Neural crest cell (in vitro differentiated cells): Measurements from ENCODE around the gene GCK. TPM values are rescaled to one million over a fixed set of nuclear protein-coding genes. Genes with fewer than 3 reads are reported as not detected.

ENCODE experiments used
- DNase-seq: peaks from one replicate; pipeline ENCODE4 v3.0.0; 2021; ENCODE audit warnings: low read depth, mixed read lengths, low spot score
- H3K27ac Mint-ChIP-seq: one replicate; pipeline ENCODE4 v1.8.0; 2021; ENCODE audit warnings: mild to moderate bottlenecking, mixed read lengths; ENCODE audit not compliant: unreplicated experiment
- H3K27me3 Mint-ChIP-seq: 2 replicates; pipeline ENCODE4 v1.8.0; 2021; ENCODE audit warnings: low read depth, mild to moderate bottlenecking, mixed read lengths
- H3K36me3 Mint-ChIP-seq: 2 replicates; pipeline ENCODE4 v1.8.0; 2021; ENCODE audit warnings: low read depth, mild to moderate bottlenecking, mixed read lengths
- H3K4me1 Mint-ChIP-seq: 2 replicates; pipeline ENCODE4 v1.8.0; 2021; ENCODE audit warnings: mixed read lengths
- H3K4me3 Mint-ChIP-seq: one replicate; pipeline ENCODE4 v1.8.0; 2021; ENCODE audit warnings: mild to moderate bottlenecking, mixed read lengths
- H3K9me3 Mint-ChIP-seq: 2 replicates; pipeline ENCODE4 v1.8.0; 2021; ENCODE audit warnings: mixed read lengths
- total RNA-seq: library from RNA; stranded (reverse); gene quantifications from 2 replicates; pipeline ENCODE4 v1.2.1, GENCODE V29; 2021
- TF ChIP-seq, protein P1 (sequence below): fragments of 200-600 bp; sonication (generic); conservative IDR thresholded peaks from 2 replicates; pipeline ENCODE4 v1.5.0; 2021; ENCODE audit warnings: antibody characterized with exemption, mild to moderate bottlenecking

Gene GCK
- total RNA-seq, 1 donor from 2014 or later: 0.42 TPM

DNA sequence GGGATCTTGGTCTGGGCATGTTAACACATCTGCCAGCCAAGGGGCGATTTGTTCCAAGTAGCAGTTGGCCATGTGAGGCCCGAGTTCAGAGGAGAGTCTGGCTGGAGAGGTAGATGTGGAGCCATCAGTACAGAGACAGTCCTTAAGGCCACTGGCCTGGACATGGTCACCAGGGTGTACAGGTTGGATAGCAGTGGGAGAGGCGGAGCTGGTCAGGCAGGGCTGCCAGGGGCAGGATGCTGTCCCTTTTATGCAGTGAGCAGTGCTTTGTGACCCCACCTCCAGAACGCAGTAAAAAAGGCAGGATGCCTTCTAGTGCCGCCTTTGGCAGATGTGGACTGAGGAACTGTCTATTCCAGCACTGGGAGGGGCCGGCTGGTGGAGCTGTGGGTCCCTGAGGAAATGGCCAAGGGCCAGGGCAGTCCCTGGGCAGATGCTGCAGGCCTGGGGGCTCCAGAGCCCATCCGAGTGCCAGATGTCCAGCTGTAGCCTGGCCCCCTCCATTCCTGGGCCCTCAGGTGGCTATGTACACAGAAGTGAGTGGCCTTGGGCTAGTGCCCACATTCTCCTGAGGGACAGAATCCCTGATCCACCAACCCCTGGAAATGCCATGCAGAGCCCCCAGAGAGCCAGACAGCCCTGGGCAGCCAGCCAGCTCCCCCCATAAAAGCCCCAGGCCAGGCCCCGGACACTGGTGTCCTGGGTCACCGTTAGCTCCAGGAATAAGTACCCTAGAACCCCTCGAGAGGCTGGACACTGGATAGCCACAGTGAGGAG, 31.0 kb downstream of the GCK start:
- no peak for DNase-seq
- no peaks in the 10 kb centered on the region for H3K27me3 Mint-ChIP-seq
- no peaks in the 10 kb centered on the region for H3K36me3 Mint-ChIP-seq
- peaks cover 3% of the 10 kb centered on the region for H3K9me3 Mint-ChIP-seq
- no peak overlapping the region for H3K27ac Mint-ChIP-seq
- H3K4me1 Mint-ChIP-seq: no peaks in the 10 kb centered on the region
- no peak overlapping the region for H3K4me3 Mint-ChIP-seq
- TF ChIP-seq, protein P1, sequence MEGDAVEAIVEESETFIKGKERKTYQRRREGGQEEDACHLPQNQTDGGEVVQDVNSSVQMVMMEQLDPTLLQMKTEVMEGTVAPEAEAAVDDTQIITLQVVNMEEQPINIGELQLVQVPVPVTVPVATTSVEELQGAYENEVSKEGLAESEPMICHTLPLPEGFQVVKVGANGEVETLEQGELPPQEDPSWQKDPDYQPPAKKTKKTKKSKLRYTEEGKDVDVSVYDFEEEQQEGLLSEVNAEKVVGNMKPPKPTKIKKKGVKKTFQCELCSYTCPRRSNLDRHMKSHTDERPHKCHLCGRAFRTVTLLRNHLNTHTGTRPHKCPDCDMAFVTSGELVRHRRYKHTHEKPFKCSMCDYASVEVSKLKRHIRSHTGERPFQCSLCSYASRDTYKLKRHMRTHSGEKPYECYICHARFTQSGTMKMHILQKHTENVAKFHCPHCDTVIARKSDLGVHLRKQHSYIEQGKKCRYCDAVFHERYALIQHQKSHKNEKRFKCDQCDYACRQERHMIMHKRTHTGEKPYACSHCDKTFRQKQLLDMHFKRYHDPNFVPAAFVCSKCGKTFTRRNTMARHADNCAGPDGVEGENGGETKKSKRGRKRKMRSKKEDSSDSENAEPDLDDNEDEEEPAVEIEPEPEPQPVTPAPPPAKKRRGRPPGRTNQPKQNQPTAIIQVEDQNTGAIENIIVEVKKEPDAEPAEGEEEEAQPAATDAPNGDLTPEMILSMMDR: no peak

DNA sequence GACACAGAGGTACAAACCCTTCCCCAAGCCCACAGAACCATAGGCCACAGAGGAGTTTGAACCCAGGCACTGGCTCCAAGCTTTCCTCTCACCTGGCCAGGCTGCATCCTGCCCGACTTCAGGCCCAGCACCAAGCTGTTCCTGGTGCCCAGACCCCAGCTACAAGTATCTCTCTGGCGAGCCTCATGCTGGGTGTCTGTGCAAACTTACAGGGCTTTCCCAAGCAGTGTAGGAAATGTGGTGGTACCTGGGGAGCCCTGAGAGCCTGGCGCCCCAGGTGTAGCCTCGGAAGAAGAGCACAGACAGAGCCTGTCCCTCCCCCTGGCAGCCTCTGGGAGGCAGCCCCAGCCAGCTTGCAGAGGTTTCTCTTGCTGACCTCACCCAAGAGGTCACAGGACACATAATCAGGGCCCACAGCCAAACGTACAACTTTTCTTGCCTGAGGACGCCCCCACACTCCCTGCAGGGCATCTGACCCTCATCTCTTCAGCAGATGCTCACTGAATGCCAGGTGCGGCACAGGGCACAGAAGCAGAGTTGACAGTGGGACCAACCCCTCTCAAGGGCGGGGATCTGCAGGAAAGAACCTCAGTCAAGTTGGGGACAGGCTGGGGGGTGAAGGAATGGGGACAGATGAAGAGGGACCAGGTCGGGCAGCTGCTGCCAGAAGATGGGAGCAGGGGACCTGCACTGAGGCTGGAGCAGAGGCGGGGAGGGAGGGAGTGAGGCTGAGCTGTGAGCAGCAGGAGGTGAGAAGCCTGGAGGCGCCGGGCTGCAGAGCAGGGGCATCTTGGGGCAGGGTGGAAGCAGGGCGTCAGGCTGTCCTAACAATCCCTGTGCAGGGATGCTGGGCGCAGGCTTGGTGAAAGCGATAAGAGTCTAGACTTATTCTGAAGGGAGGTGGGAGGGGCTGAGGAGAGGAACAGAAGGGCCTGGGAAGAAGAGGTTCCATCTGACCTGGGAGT, 31.8 kb downstream of the GCK start:
- no peaks in the 10 kb centered on the region for H3K4me1 Mint-ChIP-seq
- no peaks in the 10 kb centered on the region for H3K9me3 Mint-ChIP-seq
- no peaks in the 10 kb centered on the region for H3K27me3 Mint-ChIP-seq
- H3K36me3 Mint-ChIP-seq: no peaks in the 10 kb centered on the region
- no peak overlapping the region for H3K27ac Mint-ChIP-seq
- TF ChIP-seq, protein P1: no peak
- DNase-seq: no peak
- no peak overlapping the region for H3K4me3 Mint-ChIP-seq

DNA sequence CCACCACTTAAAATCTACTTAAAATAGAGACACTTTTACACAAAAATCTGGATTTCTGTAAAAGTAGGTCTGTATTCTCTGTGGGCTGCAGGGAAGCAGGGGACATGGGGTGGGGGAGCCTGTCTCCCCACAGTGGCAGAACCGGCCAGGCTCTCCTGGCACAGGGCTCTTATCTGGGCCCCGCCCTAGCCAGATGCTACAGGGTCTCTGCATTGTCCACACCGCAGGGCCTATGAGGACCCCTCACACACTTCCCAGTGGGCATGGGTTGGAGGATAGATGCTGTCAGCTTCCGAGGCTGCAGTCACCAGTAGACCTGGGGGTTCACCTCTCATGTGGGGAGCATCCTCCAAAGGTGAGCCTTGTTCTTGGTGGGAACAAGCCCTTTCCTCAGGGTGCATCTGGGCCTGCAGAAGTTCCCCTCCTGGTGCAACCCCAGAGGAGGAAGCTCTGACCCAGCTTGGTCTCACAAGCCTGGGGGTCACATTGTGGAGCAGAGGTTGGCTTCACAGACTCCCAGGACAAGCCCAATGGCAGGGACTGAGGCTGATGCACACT, 32.7 kb downstream of the GCK start:
- Mint-ChIP-seq H3K4me1 (no peaks in the 10 kb centered on the region), H3K9me3 (no peaks in the 10 kb centered on the region), H3K36me3 (no peaks in the 10 kb centered on the region), H3K4me3 (no peak overlapping the region), H3K27ac (no peak overlapping the region), H3K27me3 (no peaks in the 10 kb centered on the region)
- no peak for DNase-seq
- TF ChIP-seq, protein P1: no peak

DNA sequence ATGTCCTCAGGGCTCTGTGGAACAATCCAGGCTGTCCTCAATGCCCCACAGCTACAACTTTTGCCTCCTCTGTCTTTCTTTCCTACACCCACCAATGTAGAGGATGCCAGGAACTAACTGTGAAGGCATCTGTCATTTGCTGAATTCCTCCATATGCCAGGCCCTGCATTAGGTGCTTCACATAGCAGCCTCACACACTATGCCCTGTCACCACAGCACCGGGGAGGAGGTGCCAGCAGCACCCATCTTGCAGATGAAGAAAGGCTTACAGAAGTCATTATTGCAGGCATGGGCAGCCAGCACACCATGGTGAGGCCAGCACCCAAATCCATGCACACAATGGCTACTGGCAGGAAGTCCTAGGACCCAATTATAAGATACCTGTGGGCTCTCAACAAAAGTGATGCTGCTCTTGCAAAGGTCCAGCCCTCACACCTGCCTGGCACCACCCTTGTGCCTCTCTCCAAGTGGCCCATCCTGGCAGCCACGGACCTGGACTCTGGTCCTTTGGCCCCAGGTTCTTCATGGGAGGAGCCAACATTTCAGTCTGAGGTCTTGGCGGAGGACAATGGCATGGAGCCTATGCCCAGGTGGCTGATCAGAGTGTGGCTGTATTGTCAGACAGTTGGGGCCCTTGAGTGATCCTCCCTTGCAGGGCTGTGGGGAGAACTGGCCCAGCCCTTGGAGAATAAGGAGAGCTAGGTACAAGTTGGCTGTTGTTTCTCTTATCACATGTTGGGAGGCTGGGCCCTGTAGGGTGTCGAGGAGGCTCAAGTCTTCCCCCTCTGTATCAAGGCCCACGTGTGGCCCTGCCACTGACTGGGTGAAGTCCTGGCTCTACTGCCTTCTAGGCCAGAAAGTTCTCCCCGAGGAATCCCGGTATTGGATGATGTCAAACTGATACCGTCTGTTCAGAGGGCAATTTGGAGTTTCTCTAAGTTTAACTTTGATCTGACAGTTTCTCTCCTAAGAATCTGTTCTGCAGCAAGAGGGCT, 33.8 kb downstream of the GCK start:
- Mint-ChIP-seq H3K36me3 (no peaks in the 10 kb centered on the region), H3K4me3 (no peak overlapping the region), H3K27ac (no peak overlapping the region), H3K9me3 (no peaks in the 10 kb centered on the region), H3K27me3 (no peaks in the 10 kb centered on the region), H3K4me1 (no peaks in the 10 kb centered on the region)
- TF ChIP-seq, protein P1: no peak
- DNase-seq: no peak
